OCI-LY7 (cell line): ENCODE results near the gene CCDC93.

Source experiments
- EZH2phosphoT487 ChIP-seq: fragments of 200-600 bp; sonication (generic); IDR thresholded peaks from 2 replicates; pipeline ENCODE4 v1.6.1; 2018; ENCODE audit warnings: low read depth, borderline replicate concordance, mild to moderate bottlenecking, mixed run types, antibody characterized with exemption, low read length, moderate library complexity, mixed read lengths
- TF ChIP-seq, protein P1 (sequence below): fragments of 200-600 bp; sonication (generic); conservative IDR thresholded peaks from 2 replicates; pipeline ENCODE4 v1.5.1; 2014; ENCODE audit warnings: mild to moderate bottlenecking, antibody characterized with exemption, low read length, moderate library complexity, mixed read lengths

DNA sequence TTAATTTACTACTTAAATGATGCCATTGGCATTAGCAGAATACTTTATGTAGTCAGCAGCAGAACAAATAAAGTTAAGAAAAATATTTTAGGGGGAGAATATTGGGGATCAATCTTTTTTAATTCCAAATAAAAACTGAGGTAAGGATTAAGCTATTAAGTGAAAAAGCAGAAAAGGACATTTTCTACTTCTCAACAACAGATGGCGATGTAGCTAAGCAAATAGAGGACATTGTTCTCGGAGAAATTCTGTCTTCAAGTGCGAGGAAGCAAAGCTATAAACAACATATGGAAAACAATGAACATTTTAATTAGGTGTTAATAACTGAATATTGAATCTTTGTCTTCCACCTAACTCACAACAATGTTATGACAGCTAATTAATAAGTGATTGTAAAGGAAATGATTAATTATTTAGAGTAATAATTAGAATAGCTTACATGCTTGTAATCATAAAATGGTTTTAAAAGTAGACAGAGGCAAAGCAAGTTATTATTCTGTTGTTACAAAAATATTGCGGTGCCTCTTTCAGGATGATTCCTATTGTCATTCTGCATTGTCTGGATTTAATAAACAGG, 32.9 kb upstream of the CCDC93 start:
- TF ChIP-seq, protein P1, sequence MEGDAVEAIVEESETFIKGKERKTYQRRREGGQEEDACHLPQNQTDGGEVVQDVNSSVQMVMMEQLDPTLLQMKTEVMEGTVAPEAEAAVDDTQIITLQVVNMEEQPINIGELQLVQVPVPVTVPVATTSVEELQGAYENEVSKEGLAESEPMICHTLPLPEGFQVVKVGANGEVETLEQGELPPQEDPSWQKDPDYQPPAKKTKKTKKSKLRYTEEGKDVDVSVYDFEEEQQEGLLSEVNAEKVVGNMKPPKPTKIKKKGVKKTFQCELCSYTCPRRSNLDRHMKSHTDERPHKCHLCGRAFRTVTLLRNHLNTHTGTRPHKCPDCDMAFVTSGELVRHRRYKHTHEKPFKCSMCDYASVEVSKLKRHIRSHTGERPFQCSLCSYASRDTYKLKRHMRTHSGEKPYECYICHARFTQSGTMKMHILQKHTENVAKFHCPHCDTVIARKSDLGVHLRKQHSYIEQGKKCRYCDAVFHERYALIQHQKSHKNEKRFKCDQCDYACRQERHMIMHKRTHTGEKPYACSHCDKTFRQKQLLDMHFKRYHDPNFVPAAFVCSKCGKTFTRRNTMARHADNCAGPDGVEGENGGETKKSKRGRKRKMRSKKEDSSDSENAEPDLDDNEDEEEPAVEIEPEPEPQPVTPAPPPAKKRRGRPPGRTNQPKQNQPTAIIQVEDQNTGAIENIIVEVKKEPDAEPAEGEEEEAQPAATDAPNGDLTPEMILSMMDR: peak; percentile 96
- no peak for TF ChIP-seq EZH2phosphoT487
